A673 (cell line): ENCODE results near the gene EGFR. TPM values are rescaled to one million over a fixed set of nuclear protein-coding genes. Genes with fewer than 3 reads are reported as not detected.

Source experiments
- BruUV-seq: library from RNA; stranded (reverse); fragments of 400-500 nt; replicated peaks from 2 replicates; lab custom pipeline; 2021; lab: Mats Ljungman, UMichigan
- CTCF ChIA-PET: fragments of 300-600 bp; sonication (Branson Sonifier 250); formaldehyde crosslinking; loops from one replicate; lab custom pipeline; 2022; ENCODE audit warnings: antibody characterized with exemption; lab: Charles Lee
- POLR2A ChIA-PET: fragments of 300-600 bp; sonication (Branson Sonifier 250); formaldehyde crosslinking; loops from one replicate; lab custom pipeline; 2022; ENCODE audit warnings: antibody characterized with exemption; ENCODE audit not compliant: low non-redundant PET; lab: Charles Lee
- DNase-seq: peaks from one replicate; pipeline ENCODE4 v3.0.0-alpha.2; 2015; ENCODE audit warnings: low spot score
- H3K27ac ChIP-seq: fragments of 200-600 bp; sonication (generic); 2 replicates; pipeline ENCODE4 v1.5.1; 2016; ENCODE audit warnings: mixed run types, low read depth, mild to moderate bottlenecking, mixed read lengths, antibody characterized with exemption, low read length; ENCODE audit not compliant: poor library complexity, severe bottlenecking
- H3K27me3 ChIP-seq: fragments of 200-600 bp; sonication (generic); replicated peaks from 2 replicates; pipeline ENCODE4 v1.6.1; 2017; ENCODE audit warnings: mixed run types, low read depth, mild to moderate bottlenecking, mixed read lengths, antibody characterized with exemption, low read length; ENCODE audit not compliant: insufficient read depth, poor library complexity
- H3K36me3 ChIP-seq: fragments of 200-600 bp; sonication (generic); 2 replicates; pipeline ENCODE4 v1.6.1; 2016; ENCODE audit warnings: mixed run types, mild to moderate bottlenecking, mixed read lengths, antibody characterized with exemption, low read length; ENCODE audit not compliant: insufficient read depth, poor library complexity, severe bottlenecking
- H3K4me1 ChIP-seq: fragments of 200-600 bp; sonication (generic); 2 replicates; pipeline ENCODE4 v1.6.1; 2017; ENCODE audit warnings: mixed run types, mild to moderate bottlenecking, mixed read lengths, antibody characterized with exemption, low read length; ENCODE audit not compliant: insufficient read depth, poor library complexity, severe bottlenecking
- H3K4me3 ChIP-seq: fragments of 200-600 bp; sonication (generic); 2 replicates; pipeline ENCODE4 v1.5.1; 2016; ENCODE audit warnings: low read depth, mixed run types, mild to moderate bottlenecking, mixed read lengths, low read length; ENCODE audit not compliant: poor library complexity, severe bottlenecking
- H3K9me3 ChIP-seq: fragments of 200-600 bp; sonication (generic); 2 replicates; pipeline ENCODE4 v1.6.1; 2016; ENCODE audit warnings: mixed run types, low read depth, mild to moderate bottlenecking, mixed read lengths, antibody characterized with exemption, low read length; ENCODE audit not compliant: poor library complexity, severe bottlenecking
- CTCF ChIP-seq: fragments of 300-800, 200-600 bp; sonication (generic); conservative IDR thresholded peaks from 2 replicates; pipeline ENCODE4 v1.5.1; 2017; ENCODE audit warnings: low read depth, mild to moderate bottlenecking, antibody characterized with exemption, low read length, moderate library complexity, mixed read lengths
- EZH2 ChIP-seq: fragments of 200-600 bp; sonication (generic); IDR thresholded peaks from 2 replicates; pipeline ENCODE4 v1.6.1; 2017; ENCODE audit warnings: borderline replicate concordance, low read depth, mild to moderate bottlenecking, mixed read lengths, antibody characterized with exemption, low read length; ENCODE audit not compliant: poor library complexity, severe bottlenecking
- intact Hi-C: fragments of 100-400 bp; cut with micrococcal nuclease; formaldehyde crosslinking; loops from one replicate; pipeline ENCODE4 v1.10.0; 2022; ENCODE audit not compliant: unreplicated experiment
- total RNA-seq: library from RNA; stranded (reverse); gene quantifications from 2 replicates; pipeline ENCODE4 v1.2.3, GENCODE V29; 2021

Gene EGFR
- total RNA-seq, 1 experiment from 2014 or later = 0.84 TPM

DNA sequence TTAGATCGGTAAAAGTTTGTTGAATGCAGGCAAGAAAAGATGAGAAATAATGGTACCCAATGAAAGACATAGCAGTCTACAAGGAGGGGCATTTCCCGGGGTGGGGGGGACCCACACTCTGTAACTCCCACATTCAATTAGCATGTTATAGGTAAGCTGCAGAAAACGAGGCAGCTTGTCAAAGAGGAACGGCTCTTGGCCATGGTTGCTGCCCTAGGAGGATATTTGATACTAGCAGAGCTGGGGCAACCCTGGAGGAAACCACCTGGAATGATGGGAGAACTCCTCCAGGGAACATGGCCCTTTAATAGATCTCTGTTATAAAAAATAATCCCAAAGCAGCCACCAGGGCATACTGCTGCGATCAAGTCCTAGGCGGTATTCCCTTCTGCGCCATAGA is 98.5 kb downstream of the EGFR start:
- POLR2A ChIA-PET = no interaction called here

DNA sequence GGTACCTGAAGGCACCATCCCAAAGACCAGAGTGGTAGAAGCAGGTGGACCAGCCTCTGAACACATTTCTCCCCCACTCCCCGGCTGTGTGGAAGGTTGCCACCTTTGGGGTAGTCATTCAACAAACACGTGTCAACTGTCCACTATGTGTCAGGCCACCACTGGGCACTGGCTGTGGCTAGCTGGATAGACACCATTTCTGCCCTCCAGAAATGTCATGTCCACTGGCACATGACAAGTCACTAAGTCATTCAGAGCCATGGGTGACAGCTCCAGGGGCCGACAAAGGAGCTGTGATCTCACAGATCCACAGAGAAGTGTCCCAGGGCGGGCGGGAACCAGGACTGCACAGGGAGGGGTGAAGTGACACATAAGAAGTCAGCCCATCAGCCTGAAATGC is 99.6 kb downstream of the EGFR start:
- no peaks in the 10 kb centered on the region for H3K36me3 ChIP-seq
- TF ChIP-seq EZH2 = no peak
- TF ChIP-seq CTCF = no peak
- no peak overlapping the region for H3K4me3 ChIP-seq
- H3K27ac ChIP-seq = no peak overlapping the region
- intact Hi-C loops = no loop called here
- ChIA-PET CTCF (no interaction called here), POLR2A (no interaction called here)
- no TSS peak for BruUV-seq
- no peak for DNase-seq
- H3K27me3 ChIP-seq = no peaks in the 10 kb centered on the region
- H3K9me3 ChIP-seq = no peaks in the 10 kb centered on the region
- no peaks in the 10 kb centered on the region for H3K4me1 ChIP-seq

More for the DNA sequence above, 98.5 kb downstream of the EGFR start:
- CTCF ChIA-PET = no interaction called here
- H3K36me3 ChIP-seq = no peaks in the 10 kb centered on the region
- no peak overlapping the region for H3K4me3 ChIP-seq
- intact Hi-C loops = no loop called here
- H3K27me3 ChIP-seq = no peaks in the 10 kb centered on the region
- TF ChIP-seq EZH2 = no peak
- DNase-seq = no peak
- no peaks in the 10 kb centered on the region for H3K9me3 ChIP-seq
- no peaks in the 10 kb centered on the region for H3K4me1 ChIP-seq
- H3K27ac ChIP-seq = no peak overlapping the region
- BruUV-seq = no TSS peak

DNA sequence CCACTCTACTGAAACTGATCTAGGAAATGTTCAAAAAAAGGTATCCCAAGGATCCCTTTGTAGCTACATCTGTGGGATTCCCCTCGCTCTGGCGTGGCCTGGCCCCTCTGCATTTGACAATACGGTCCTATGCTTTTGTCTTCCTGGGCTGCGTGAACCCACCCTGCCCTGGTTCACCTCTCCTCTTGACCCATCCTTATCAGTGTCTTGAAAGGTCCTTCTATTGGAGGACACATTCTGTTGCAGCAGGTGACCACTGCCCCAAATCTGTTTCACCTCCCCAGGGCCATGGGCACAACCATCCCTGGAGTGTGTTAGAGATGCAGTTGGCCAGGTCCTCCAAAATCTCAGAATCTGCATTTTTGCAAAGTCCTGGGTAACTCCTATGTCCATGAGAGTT is 100.8 kb downstream of the EGFR start:
- ChIA-PET CTCF (no interaction called here), POLR2A (no interaction called here)
- Histone ChIP-seq H3K27ac (no peak overlapping the region), H3K4me3 (no peak overlapping the region), H3K27me3 (no peaks in the 10 kb centered on the region), H3K4me1 (no peaks in the 10 kb centered on the region), H3K9me3 (no peaks in the 10 kb centered on the region), H3K36me3 (no peaks in the 10 kb centered on the region)
- intact Hi-C loops = no loop called here
- TF ChIP-seq CTCF (no peak), EZH2 (no peak)
- no peak for DNase-seq
- no TSS peak for BruUV-seq

- ChIA-PET CTCF (no interaction called here), POLR2A (no interaction called here)
- H3K27me3 ChIP-seq = no peaks in the 10 kb centered on the region
- intact Hi-C loops = no loop called here
- no peak overlapping the region for H3K4me3 ChIP-seq
- no peak for DNase-seq
- H3K4me1 ChIP-seq = no peaks in the 10 kb centered on the region
- H3K36me3 ChIP-seq = no peaks in the 10 kb centered on the region
- H3K27ac ChIP-seq = no peak overlapping the region
- TF ChIP-seq EZH2 = no peak
- no peak for TF ChIP-seq CTCF
- no peaks in the 10 kb centered on the region for H3K9me3 ChIP-seq
- no TSS peak for BruUV-seq
Observed at GRCh38 chr7:55120074-55120473, 101.3 kb downstream of the EGFR start.
